HEK293 (cell line): Measurements from ENCODE around the gene PEPD.

Experiments
- SP3 ChIP-seq: fragments of 450-650 bp; formaldehyde crosslinking; IDR thresholded peaks from 2 replicates; pipeline ENCODE4 v1.5.1; 2016; ENCODE audit warnings: missing biosample characterization, missing genetic modification characterization
- ZBTB21 ChIP-seq: fragments of 450-650 bp; formaldehyde crosslinking; IDR thresholded peaks from 2 replicates; pipeline ENCODE4 v1.5.1; 2017; ENCODE audit warnings: missing biosample characterization, missing genetic modification characterization
- ZNF626 ChIP-seq: fragments of 450-650 bp; sonication (Bioruptor Pico); formaldehyde crosslinking; IDR thresholded peaks from 2 replicates; pipeline ENCODE4 v1.5.1; 2018; ENCODE audit warnings: missing biosample characterization, missing genetic modification characterization, inconsistent platforms
- TF ChIP-seq, protein P1 (sequence below): sonication (generic); formaldehyde crosslinking; IDR thresholded peaks from 2 replicates; pipeline ENCODE4 v1.8.1; 2022; ENCODE audit warnings: mild to moderate bottlenecking, moderate library complexity, missing genetic modification reagents

DNA sequence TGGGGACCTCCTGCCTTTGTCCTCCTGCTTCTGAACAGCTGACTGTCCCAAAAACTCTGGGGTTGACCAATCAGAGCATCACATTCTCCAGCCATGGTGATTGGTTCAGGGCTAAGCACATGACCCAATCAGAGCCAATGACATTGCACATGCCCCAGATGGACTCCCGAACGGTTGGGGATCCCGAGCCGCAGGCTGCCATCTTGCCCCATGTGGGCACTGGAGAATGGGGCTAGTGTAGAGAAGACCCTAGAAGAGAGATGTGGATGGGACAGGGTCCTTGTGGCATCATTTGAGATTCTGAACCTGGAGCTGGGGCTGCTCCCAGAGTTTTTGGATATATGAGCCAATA, 31.3 kb upstream of the PEPD start:
- TF ChIP-seq ZNF626 (tag by site-specific recombination) (no peak), SP3 (tag by site-specific recombination) (no peak), ZBTB21 (no peak)
- TF ChIP-seq, protein P1, sequence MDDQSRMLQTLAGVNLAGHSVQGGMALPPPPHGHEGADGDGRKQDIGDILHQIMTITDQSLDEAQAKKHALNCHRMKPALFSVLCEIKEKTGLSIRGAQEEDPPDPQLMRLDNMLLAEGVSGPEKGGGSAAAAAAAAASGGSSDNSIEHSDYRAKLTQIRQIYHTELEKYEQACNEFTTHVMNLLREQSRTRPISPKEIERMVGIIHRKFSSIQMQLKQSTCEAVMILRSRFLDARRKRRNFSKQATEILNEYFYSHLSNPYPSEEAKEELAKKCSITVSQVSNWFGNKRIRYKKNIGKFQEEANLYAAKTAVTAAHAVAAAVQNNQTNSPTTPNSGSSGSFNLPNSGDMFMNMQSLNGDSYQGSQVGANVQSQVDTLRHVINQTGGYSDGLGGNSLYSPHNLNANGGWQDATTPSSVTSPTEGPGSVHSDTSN (CRISPR knock-in tag): no peak
